Posterior cingulate gyrus (tissue), 11 donors: ENCODE results near the gene CFAP126.
"Not testable (repeated sequence)": the region's sequence is repeated elsewhere in the genome, so short reads cannot be mapped to it uniquely, and the experiment has no call there.

ENCODE experiments used
- DNase-seq, 10 donors: peaks; one replicate each; pipeline versions ENCODE4 v3.0.0 to v3.0.0-alpha.2; 2020 to 2021; ENCODE audit warnings: mixed read lengths in 3 of 10
- intact Hi-C: fragments of 100-400 bp; cut with DNase I; formaldehyde crosslinking; loops from one replicate; pipeline ENCODE4 v1.15.1; 2023

CFAP126 gene, protein sequence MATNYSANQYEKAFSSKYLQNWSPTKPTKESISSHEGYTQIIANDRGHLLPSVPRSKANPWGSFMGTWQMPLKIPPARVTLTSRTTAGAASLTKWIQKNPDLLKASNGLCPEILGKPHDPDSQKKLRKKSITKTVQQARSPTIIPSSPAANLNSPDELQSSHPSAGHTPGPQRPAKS

GRCh38 chr1:161367684-161368400 lies at the start of gene CFAP126:
Gene CFAP126, minus strand, starts transcription at chr1:161367876. Its CDS starts 8 bp downstream, at chr1:161367868.
- intact Hi-C loops, result loop anchor here (1.0 to 10.0 kb wide), 2 partner anchors 53 to 141 kb away; partner anchors contain the start of gene SDHC
- DNase-seq, result peak in 6 of 10 donors; percentile 19 to 90 (median 47)

DNA sequence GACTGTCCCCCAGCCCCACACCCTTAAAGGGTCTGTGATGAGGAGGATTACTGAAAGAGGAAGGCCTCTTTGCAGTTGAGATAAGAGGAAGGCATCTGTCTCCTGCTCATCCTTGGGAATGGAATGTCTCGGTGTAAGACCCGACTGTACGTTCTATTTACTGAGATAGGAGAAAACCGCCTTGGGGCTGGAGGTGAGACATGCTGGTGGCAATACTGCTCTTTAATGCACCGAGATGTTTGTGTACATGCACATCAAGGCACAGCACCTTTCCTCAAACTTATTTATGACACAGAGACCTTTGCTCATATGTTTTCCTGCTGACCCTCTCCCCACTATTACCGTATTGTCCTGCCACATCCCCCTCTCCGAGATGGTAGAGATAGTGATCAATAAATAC lies 45.4 kb upstream of the CFAP126 start:
- DNase-seq, intact Hi-C loops: not testable (repeated sequence)

GRCh38 chr1:161410636-161410970 lies 42.9 kb upstream of the CFAP126 start:
- DNase-seq, intact Hi-C loops: not testable (repeated sequence)

GRCh38 chr1:161409848-161410635 lies 42.4 kb upstream of the CFAP126 start:
- intact Hi-C loops, DNase-seq: not testable (repeated sequence)

DNA sequence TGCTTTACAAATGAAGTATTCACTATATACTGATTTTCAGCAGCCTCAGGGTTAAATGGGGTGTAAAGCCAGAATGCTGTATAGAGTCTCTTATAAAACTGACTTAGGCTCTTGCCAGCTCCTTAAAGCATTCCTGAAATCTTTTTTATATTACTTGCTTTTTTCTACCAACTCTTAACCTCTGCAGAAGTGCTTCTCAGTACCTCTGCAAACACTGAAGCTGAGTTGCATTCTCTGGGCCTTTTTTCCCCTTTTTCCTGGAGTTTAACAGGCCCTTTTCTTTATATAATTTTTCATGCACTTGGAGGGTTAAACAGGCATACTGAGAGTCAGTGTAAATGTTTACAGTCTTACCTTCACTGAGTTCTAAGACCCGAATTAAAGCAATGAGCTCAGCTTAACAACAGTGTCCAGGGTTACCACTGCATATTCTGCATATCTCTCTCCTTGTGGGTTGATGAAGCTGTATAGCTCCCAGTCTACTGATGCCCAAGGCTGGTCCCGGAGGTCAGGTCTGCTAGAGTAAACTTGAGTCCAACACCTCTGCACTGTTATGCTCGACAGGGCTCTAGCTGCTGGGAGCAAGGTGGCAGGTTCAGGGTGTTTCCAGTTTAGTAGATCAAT lies 40.9 kb upstream of the CFAP126 start:
- intact Hi-C loops, result no loop called here
- no peak for DNase-seq

DNA sequence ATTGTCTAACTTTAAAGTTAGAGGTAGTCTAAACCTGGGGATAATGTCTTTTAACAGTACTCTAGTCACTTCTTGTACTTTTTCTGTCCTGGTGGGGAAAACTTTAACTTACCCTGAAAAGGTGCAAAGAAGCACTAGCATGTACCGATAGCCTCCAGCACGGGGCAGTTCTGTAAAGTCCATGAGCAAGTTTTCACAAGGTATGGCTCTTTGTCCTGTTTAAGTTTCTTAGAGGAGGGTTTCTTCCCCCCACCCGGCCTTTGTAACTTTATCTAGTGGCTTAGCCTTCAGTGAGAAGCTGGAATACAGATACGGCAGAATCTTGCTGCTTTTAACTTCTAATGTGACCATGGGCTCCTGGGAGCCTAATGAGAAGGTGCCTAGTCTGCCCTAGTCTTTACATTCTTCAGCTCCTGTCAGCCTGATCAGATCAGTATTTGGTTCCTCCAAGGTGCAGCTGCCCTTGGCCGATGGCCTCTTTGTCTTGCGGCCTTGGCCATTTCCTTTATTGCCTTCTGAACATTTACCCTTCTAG lies 39.8 kb upstream of the CFAP126 start:
- intact Hi-C loops, result no loop called here
- no peak for DNase-seq

- DNase-seq, intact Hi-C loops: not testable (repeated sequence)
Measured at GRCh38 chr1:161406551-161406950, 38.9 kb upstream of the CFAP126 start.

DNA sequence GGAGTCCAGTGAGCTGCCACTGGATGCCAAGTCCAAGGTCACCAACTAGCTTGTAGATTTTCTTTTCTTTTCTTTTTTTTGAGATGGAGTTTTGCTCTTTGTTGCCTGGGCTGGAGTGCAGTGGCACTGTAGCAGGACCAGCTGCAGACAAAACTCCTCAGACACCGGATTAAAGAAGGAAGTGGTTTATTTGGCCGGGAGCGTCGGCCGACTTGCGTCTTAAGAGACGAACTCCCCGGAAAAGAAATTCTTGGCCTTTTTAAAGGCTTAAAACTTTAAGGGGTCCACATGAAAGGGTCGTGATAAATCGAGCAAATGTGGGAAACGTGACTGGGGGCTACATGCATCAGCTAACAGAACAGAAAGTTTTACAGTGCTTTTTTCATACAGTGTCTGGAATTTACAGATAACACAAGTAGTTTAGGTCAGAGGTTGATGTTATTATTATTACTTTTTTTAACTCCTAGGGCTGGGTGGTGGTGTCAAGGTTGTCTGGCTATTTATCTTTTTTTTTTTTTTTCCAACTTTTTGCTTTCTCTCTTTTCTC lies 36.4 kb upstream of the CFAP126 start:
- no peak for DNase-seq
- intact Hi-C loops, result no loop called here

DNA sequence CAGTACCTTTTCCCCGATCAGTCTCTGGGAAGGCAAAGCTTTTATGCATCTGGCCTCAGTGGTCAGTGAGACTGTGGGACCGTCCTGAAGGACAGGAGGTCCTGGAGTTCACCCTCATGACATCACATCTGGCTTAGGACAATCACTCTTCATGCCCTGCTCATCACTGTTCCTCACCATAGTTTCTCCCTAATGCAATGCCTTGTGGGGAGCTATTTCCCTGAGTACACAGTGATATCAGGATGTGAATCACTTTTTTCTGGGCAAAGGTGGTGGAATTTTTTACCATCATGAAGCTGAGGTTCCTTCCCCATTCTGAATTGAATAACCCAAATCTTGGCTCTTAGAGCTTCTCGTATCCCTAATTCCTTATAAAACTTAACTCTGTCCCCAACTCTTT lies 34.8 kb upstream of the CFAP126 start:
- no peak for DNase-seq
- intact Hi-C loops, result no loop called here

GRCh38 chr1:161399257-161399998 lies 31.8 kb upstream of the CFAP126 start:
- intact Hi-C loops, result no loop called here
- peak; percentile 80 to 98 (median 88) for DNase-seq

DNA sequence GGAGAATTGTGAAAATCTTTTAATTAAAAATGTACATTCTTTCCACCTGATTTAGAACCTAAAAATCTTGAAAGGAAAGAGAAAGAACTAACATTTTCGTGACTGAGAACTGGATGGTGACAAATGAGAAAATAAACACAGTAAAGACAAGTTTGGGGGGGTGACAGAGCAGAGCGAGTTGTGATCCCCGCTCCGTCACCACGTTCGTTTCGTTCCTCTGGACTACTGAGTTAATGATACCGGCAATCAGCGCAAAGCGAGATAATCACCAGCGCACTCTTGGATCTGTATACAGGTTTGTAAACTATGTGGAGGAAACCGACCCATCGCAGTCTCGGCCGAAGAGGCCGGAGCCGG lies 31.2 kb upstream of the CFAP126 start:
- intact Hi-C loops, result no loop called here
- no peak for DNase-seq

- DNase-seq, intact Hi-C loops: not testable (repeated sequence)
Measured at GRCh38 chr1:161397038-161397437, 29.4 kb upstream of the CFAP126 start.

GRCh38 chr1:161393151-161393550 lies 25.5 kb upstream of the CFAP126 start:
- intact Hi-C loops, result loop anchor here (5.0 kb wide), 1 partner anchor 349 kb away; no protein-coding TSS in a partner anchor
- DNase-seq, result no peak

GRCh38 chr1:161391611-161392010 lies 23.9 kb upstream of the CFAP126 start:
- intact Hi-C loops, result loop anchor here (5.0 kb wide), 1 partner anchor 351 kb away; no protein-coding TSS in a partner anchor
- no peak for DNase-seq

GRCh38 chr1:161391136-161391535 lies 23.5 kb upstream of the CFAP126 start:
- intact Hi-C loops, result loop anchor here (5.0 kb wide), 1 partner anchor 351 kb away; no protein-coding TSS in a partner anchor
- peak in 1 of 10 donors; percentile 57 for DNase-seq

- intact Hi-C loops, result loop anchor here (5.0 kb wide), 1 partner anchor 352 kb away; no protein-coding TSS in a partner anchor
- no peak for DNase-seq
Measured at GRCh38 chr1:161390559-161390858, 22.8 kb upstream of the CFAP126 start.

DNA sequence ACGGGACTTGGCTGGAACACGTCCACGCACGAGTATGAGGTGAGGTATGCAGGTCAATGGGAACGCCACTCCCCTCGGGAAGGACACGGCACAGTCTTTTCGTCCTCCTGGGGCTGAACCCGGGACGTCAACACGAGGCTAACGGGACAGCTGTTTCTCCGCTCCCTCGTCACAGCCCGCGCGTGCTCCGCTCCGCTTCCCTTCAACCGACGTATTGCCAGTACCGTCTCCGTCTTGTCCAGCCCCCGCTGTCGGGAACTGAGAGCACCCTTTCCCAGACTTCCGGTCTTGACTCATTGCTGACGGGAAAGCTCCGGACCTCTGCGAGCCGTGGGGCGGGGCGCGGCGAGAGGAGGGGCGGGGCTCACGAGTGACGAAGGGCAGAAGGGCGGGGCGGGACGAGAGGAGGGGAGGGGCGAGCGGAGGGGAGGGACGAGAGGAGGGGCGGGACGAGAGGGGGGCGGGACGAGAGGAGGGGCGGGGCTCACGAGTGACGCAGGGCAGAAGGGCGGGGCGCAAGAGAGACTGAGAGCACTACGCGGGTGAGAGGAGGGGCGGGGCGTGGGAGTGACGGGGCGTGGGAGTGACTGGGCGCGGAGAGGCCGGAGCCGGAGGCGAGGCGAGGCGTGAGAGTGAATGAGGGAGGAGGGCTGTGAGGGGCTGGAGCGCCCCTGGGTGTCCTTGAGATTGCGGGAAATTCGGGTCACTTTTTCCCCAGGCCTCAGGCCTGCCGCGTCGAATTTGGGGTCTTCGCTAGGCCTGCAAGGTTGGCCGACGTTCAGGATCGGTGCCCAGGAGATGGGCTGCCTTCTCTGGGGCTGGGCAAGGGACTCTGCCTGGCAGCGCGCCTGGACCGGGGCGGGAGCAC lies 22.2 kb upstream of the CFAP126 start:
- intact Hi-C loops, result loop anchor here (5.0 to 10.0 kb wide), 2 partner anchors 195 to 352 kb away; partner anchors contain the start of gene ADAMTS4
- DNase-seq, result peak; percentile 94 to 100 (median 97)

GRCh38 chr1:161389158-161389557 lies 21.5 kb upstream of the CFAP126 start:
- DNase-seq, result not testable (repeated sequence)
- intact Hi-C loops, result loop anchor here (10.0 kb wide), 1 partner anchor 194 kb away; the partner anchor contains the start of gene ADAMTS4
